ENCODE measurements around the gene GPAM.

DNA sequence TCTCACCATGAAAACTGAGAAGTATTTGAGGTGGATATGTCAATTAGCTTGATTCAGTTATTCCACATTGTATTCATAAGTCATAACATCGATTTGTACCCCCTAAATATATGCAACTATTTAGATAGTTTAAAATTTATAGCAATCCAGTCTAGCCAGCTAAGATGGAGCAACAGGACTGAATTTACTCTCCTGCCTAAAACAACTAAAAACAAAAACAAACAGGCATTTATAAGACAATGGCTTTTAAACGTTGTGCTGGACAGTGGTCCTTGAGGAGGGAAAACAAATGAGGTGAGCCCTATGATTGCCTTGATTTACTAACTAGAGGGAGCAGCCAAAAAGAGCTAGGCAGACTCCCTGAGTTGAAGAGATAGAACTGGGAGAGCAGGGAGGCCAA is 814 bp upstream of the GPAM start:
- TF ChIP-seq MEF2A (IDR thresholded peaks at IDR 0.05; ENCODE audit: control insufficient read depth, low read depth, low read length) = no peak
- TF ChIP-seq MYC (IDR thresholded peaks at IDR 0.05; ENCODE audit: low read depth, low read length) = no peak
- TF ChIP-seq MYC (CRISPR knock-in tag; IDR thresholded peaks at IDR 0.05; ENCODE audit: borderline replicate concordance, low read depth) = no peak
- no peak for TF ChIP-seq BACH1 (tag; IDR thresholded peaks at IDR 0.05)
- TF ChIP-seq ZNF274 (IDR thresholded peaks at IDR 0.05; ENCODE audit: borderline replicate concordance, low read depth, low read length) = no peak
- no peak for TF ChIP-seq GABPA (tag; conservative IDR thresholded peaks at IDR 0.05; ENCODE audit: low read depth)
- no peak for TF ChIP-seq POLR2A (conservative IDR thresholded peaks at IDR 0.05)
- no peak for TF ChIP-seq RBM39 (optimal IDR thresholded peaks at IDR 0.05; ENCODE audit: low read depth, low read length)
- TF ChIP-seq, protein P1, sequence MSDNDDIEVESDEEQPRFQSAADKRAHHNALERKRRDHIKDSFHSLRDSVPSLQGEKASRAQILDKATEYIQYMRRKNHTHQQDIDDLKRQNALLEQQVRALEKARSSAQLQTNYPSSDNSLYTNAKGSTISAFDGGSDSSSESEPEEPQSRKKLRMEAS (CRISPR knock-in tag; IDR thresholded peaks at IDR 0.05) = no peak
- TF ChIP-seq, protein P2, sequence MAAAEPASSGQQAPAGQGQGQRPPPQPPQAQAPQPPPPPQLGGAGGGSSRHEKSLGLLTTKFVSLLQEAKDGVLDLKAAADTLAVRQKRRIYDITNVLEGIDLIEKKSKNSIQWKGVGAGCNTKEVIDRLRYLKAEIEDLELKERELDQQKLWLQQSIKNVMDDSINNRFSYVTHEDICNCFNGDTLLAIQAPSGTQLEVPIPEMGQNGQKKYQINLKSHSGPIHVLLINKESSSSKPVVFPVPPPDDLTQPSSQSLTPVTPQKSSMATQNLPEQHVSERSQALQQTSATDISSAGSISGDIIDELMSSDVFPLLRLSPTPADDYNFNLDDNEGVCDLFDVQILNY (CRISPR knock-in tag; IDR thresholded peaks at IDR 0.05) = no peak
- TF ChIP-seq CSDE1 (IDR thresholded peaks at IDR 0.05) = no peak
- TF ChIP-seq CHCHD3 (CRISPR knock-in tag; IDR thresholded peaks at IDR 0.05) = no peak
- no peak for TF ChIP-seq NR2C2 (CRISPR knock-in tag; IDR thresholded peaks at IDR 0.05)
- no peak for TF ChIP-seq NR2C2 (tag; IDR thresholded peaks at IDR 0.05)
- TF ChIP-seq PHF21A (IDR thresholded peaks at IDR 0.05; ENCODE audit: borderline replicate concordance, low read depth) = no peak
- TF ChIP-seq ELF4 (CRISPR knock-in tag; IDR thresholded peaks at IDR 0.05) = no peak

Measured in K562 (cell line).